ENCODE results near the gene PTPA. TPM values are rescaled to one million over a fixed set of nuclear protein-coding genes. Genes with fewer than 3 reads are reported as not detected.

The PTPA gene
- total and polyA plus RNA-seq, 9 of the 15 experiments (the other 6 are each of a cell fraction or from before 2014, with no cell fraction given) = 1.7 to 121 (median 72.6) TPM

DNA sequence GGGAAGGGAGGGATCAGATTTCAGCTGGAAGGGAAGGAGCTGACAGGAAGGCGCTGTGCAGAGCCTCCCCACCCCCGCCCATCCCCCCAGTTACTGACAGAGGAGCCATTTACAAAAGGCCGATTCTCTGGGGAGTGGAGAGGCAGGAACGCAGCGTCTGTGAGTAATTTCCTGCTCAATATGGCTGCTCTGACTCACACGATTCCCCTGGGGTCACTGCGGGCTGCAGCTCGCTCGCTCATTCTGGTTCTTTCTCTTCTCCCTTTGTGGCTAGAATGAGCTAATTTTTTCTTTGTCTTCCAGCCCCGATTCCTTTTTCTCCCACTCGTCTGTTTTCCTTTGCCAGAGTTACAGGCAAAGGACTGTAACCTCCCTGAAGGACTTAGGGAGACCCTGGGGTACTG is 28.8 kb downstream of the PTPA start (continued):
- TF ChIP-seq, protein P1, sequence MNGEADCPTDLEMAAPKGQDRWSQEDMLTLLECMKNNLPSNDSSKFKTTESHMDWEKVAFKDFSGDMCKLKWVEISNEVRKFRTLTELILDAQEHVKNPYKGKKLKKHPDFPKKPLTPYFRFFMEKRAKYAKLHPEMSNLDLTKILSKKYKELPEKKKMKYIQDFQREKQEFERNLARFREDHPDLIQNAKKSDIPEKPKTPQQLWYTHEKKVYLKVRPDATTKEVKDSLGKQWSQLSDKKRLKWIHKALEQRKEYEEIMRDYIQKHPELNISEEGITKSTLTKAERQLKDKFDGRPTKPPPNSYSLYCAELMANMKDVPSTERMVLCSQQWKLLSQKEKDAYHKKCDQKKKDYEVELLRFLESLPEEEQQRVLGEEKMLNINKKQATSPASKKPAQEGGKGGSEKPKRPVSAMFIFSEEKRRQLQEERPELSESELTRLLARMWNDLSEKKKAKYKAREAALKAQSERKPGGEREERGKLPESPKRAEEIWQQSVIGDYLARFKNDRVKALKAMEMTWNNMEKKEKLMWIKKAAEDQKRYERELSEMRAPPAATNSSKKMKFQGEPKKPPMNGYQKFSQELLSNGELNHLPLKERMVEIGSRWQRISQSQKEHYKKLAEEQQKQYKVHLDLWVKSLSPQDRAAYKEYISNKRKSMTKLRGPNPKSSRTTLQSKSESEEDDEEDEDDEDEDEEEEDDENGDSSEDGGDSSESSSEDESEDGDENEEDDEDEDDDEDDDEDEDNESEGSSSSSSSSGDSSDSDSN (IDR thresholded peaks at IDR 0.05; ENCODE audit: borderline replicate concordance in 1 of 2, low read depth in 2 of 2, low read length in 2 of 2) = peak in 1 of 2 experiments; percentile 53; a peak in 1 of 4 replicates
- TF ChIP-seq SMARCC2 (IDR thresholded peaks at IDR 0.05; ENCODE audit: low read depth) (peak; percentile 50; the same call in 1 of the 2 replicates), TBP (optimal IDR thresholded peaks at IDR 0.05; ENCODE audit: low read depth, low read length) (peak; percentile 60), SMARCA5 (IDR thresholded peaks at IDR 0.05) (no peak), EP400 (IDR thresholded peaks at IDR 0.05) (no peak; the same call in 1 of the 2 replicates), ATF1 (CRISPR knock-in tag; IDR thresholded peaks at IDR 0.05) (no peak), ATF1 (tag; IDR thresholded peaks at IDR 0.05) (peak; percentile 51), NFXL1 (CRISPR knock-in tag; IDR thresholded peaks at IDR 0.05) (no peak), MYC (IDR thresholded peaks at IDR 0.05; ENCODE audit: low read depth, low read length) (peak; percentile 54; the same call in 1 of the 2 replicates), MYC (CRISPR knock-in tag; IDR thresholded peaks at IDR 0.05; ENCODE audit: borderline replicate concordance, low read depth) (no peak), SMARCE1 (IDR thresholded peaks at IDR 0.05) (peak; percentile 62; the same call in 1 of the 2 replicates), ARID1B (IDR thresholded peaks at IDR 0.05) (peak; percentile 60), YY1 (IDR thresholded peaks at IDR 0.05; ENCODE audit: borderline replicate concordance in 1 of 3, control insufficient read depth in 1 of 3, extremely low read depth in 1 of 3, insufficient read depth in 3 of 3, insufficient read length in 1 of 3, insufficient replicate concordance in 2 of 3, low read depth in 1 of 3, low read length in 2 of 3) (peak; percentile 59 to 96 (median 91)), ATF7 (IDR thresholded peaks at IDR 0.05) (peak; percentile 62; the same call in 1 of the 2 replicates), ZNF311 (CRISPR knock-in tag; IDR thresholded peaks at IDR 0.05) (no peak; the same call in 1 of the 2 replicates)
- TF ChIP-seq, protein P2, sequence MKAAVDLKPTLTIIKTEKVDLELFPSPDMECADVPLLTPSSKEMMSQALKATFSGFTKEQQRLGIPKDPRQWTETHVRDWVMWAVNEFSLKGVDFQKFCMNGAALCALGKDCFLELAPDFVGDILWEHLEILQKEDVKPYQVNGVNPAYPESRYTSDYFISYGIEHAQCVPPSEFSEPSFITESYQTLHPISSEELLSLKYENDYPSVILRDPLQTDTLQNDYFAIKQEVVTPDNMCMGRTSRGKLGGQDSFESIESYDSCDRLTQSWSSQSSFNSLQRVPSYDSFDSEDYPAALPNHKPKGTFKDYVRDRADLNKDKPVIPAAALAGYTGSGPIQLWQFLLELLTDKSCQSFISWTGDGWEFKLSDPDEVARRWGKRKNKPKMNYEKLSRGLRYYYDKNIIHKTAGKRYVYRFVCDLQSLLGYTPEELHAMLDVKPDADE (conservative IDR thresholded peaks at IDR 0.05; ENCODE audit: control insufficient read depth, low read depth, low read length) = peak; percentile 75; the same call in 1 of the 2 replicates
- TF ChIP-seq, protein P3, sequence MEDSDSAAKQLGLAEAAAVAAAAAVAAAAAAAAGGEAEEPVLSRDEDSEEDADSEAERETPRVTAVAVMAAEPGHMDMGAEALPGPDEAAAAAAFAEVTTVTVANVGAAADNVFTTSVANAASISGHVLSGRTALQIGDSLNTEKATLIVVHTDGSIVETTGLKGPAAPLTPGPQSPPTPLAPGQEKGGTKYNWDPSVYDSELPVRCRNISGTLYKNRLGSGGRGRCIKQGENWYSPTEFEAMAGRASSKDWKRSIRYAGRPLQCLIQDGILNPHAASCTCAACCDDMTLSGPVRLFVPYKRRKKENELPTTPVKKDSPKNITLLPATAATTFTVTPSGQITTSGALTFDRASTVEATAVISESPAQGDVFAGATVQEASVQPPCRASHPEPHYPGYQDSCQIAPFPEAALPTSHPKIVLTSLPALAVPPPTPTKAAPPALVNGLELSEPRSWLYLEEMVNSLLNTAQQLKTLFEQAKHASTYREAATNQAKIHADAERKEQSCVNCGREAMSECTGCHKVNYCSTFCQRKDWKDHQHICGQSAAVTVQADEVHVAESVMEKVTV (CRISPR knock-in tag; IDR thresholded peaks at IDR 0.05) = peak; percentile 29; the same call in 1 of the 2 replicates
- TF ChIP-seq, protein P4, sequence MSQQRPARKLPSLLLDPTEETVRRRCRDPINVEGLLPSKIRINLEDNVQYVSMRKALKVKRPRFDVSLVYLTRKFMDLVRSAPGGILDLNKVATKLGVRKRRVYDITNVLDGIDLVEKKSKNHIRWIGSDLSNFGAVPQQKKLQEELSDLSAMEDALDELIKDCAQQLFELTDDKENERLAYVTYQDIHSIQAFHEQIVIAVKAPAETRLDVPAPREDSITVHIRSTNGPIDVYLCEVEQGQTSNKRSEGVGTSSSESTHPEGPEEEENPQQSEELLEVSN (IDR thresholded peaks at IDR 0.05; ENCODE audit: borderline replicate concordance in 1 of 2, extremely low read depth in 1 of 2, insufficient read depth in 1 of 2, insufficient read length in 1 of 2, low read depth in 1 of 2, low read length in 1 of 2, poor library complexity in 1 of 2, severe bottlenecking in 1 of 2) = peak in 1 of 2 experiments; percentile 7
